ENCODE results near the gene ANKS3.

DNA sequence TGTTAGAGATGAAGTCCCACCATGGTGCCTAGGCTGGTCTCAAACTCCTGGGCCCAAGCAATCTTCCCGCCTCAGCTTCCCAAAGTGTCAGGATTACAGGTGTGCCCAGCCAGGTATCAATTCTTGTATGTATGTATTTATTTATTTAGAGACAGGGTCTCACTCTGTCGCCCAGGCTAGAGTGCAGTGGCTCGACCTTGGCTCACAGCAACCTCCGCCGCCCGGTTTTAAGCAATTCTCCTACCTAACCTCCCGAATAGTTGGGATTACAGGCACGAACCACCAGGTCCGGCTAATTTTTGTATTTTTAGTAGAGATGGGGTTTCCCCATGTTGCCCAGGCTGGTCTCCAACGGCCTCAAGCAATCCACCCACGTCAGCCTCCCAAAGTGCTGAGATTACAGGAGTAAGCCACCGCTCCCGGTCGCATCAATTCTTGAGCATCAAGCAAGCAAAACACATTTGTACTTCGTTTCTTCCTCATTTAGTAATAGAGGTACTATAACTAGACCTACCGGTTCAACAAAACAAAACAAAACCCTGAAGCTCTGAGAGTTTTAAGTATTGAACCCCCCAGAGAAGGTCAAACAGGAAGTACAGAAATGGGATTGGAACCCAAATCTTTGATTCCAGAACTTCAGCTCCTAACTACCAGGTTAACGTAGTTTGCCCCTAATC, 33.9 kb upstream of the ANKS3 start:
- TF ChIP-seq POLR2A (IDR thresholded peaks at IDR 0.05; ENCODE audit: low read length) (no peak), RNF2 (IDR thresholded peaks at IDR 0.05; ENCODE audit: borderline replicate concordance, low read depth) (no peak), CTCF (IDR thresholded peaks at IDR 0.05) (no peak), CHD2 (IDR thresholded peaks at IDR 0.05; ENCODE audit: low read length, partially characterized antibody) (no peak), RCOR1 (IDR thresholded peaks at IDR 0.05; ENCODE audit: low read depth, low read length) (no peak)

Measured in A549 (cell line).